DMS53 treated with DMSO at 0.1 percent for 48 hours (cell line): Measurements from ENCODE around the gene EDRF1.
"Not testable (repeated sequence)": the region's sequence is repeated elsewhere in the genome, so short reads cannot be mapped to it uniquely, and the experiment has no call there.

ENCODE experiments used
- DNase-seq: peaks from one replicate; lab custom pipeline; 2025; ENCODE audit not compliant: unreplicated experiment; lab: John Stamatoyannopoulos, UW

Gene EDRF1

GRCh38 chr10:125719173-125720001 is at the start of gene EDRF1:
Gene EDRF1, plus strand, starts transcription at chr10:125719709. Its CDS starts 99 bp downstream, at chr10:125719808.
- peak; percentile 99 for DNase-seq

- DNase-seq: no peak
Measured at GRCh38 chr10:125672884-125673283, 46.6 kb upstream of the EDRF1 start.

- no peak for DNase-seq
Measured at GRCh38 chr10:125679436-125679835, 40.1 kb upstream of the EDRF1 start.

GRCh38 chr10:125683063-125683462 is 36.4 kb upstream of the EDRF1 start, which contains the start of gene TEX36:
Gene TEX36, minus strand, starts transcription at chr10:125683163. Its CDS starts 174 bp downstream, at chr10:125682989.
- no peak for DNase-seq

- DNase-seq: no peak
Measured at GRCh38 chr10:125683821-125684220, 35.7 kb upstream of the EDRF1 start.

- DNase-seq: no peak
Measured at GRCh38 chr10:125684581-125684980, 34.9 kb upstream of the EDRF1 start.

- DNase-seq: no peak
Measured at GRCh38 chr10:125687507-125688185, 31.9 kb upstream of the EDRF1 start.

- no peak for DNase-seq
Measured at GRCh38 chr10:125689955-125690569, 29.4 kb upstream of the EDRF1 start.

GRCh38 chr10:125691160-125691981 is 28.1 kb upstream of the EDRF1 start:
- no peak for DNase-seq

- DNase-seq: no peak
Measured at GRCh38 chr10:125692196-125692595, 27.3 kb upstream of the EDRF1 start.

- no peak for DNase-seq
Measured at GRCh38 chr10:125692601-125693523, 26.6 kb upstream of the EDRF1 start.

GRCh38 chr10:125693524-125693847 is 26.0 kb upstream of the EDRF1 start:
- no peak for DNase-seq

- no peak for DNase-seq
Measured at GRCh38 chr10:125694883-125695282, 24.6 kb upstream of the EDRF1 start.

GRCh38 chr10:125696884-125697283 is 22.6 kb upstream of the EDRF1 start:
- not testable (repeated sequence) for DNase-seq

GRCh38 chr10:125698481-125698998 is 21.0 kb upstream of the EDRF1 start:
- no peak for DNase-seq

- DNase-seq: no peak
Measured at GRCh38 chr10:125699562-125700143, 19.9 kb upstream of the EDRF1 start.

GRCh38 chr10:125700355-125700911 is 19.1 kb upstream of the EDRF1 start:
- DNase-seq: no peak

GRCh38 chr10:125707541-125708468 is 11.7 kb upstream of the EDRF1 start:
- DNase-seq: peak; percentile 68
